ENCODE measurements around the gene GNL3. TPM values are rescaled to one million over a fixed set of nuclear protein-coding genes. Genes with fewer than 3 reads are reported as not detected.
"Not testable (repeated sequence)": the region's sequence is repeated elsewhere in the genome, so short reads cannot be mapped to it uniquely, and the experiment has no call there.

The GNL3 gene
- total RNA-seq, 1 donor from 2014 or later = 63.1 TPM

DNA sequence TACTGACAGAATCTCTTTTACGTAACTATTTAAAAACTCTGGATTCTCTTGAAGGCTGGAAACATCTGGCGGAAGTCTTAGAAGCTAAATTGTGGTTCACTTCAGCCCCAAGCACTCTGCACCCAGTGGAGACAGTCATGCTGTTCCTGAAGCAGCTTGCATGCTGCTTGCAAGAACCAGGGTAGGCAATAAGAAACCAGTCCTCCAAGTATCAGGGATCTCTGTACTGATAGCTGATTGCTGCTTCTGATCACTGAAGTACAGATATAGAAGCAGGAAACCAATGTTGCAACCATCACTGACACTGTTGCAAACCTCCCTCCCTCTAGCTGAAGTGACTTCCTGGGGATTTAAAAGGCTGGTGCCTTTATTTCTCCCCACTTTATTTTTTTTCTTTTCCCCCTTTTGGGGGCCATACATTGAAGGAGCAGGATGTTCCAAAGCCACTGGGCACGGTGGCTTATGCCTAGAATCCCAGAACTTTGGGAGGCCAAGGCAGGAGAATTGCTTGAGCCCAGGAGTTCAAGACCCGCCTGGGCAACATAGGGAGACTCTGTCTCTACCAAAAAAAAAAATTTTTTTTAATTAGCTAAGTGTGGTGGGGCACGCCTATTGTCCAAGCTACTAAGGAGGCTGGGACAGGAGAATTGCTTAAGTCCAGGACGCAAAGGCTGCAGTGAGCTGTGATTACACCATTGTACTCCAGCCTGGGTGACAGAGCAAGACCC is 35.3 kb downstream of the GNL3 start:
- no peak for DNase-seq (ENCODE audit: low read depth in 2 of 2)

DNA sequence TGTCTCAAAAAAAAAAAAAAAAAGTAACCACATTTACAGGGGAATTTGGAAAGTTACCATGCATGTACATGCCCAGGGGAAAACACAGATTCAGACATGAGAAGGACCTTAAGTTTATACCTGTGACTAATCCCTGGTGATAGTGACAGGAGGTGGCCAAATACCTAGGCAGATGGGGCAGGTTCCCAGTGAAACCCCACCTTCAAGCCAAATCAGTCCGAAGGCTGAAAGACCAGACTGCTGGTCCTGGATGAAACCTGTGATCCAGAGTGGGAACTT is 35.8 kb downstream of the GNL3 start:
- no peak for DNase-seq (ENCODE audit: low read depth in 2 of 2)

DNA sequence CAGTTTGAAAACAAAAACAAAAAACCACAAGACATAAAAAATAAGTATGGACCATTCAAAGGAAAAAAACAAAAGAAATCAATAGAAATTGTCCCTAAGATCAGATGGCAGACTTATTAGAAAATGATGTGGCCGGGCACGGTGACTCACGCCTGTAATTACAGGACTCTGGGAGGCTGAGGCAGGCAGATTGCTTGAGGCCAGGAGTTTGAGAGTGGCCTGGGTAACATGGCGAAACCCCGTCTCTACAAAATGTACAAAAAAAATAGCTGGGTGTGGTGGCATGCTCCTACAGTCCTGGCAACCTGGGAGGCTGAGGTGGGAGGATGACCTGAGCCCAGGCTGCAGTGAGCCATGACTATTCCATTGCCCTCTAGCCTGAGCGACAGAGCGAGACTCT is 36.7 kb downstream of the GNL3 start:
- DNase-seq (ENCODE audit: low read depth in 2 of 2) = no peak

DNA sequence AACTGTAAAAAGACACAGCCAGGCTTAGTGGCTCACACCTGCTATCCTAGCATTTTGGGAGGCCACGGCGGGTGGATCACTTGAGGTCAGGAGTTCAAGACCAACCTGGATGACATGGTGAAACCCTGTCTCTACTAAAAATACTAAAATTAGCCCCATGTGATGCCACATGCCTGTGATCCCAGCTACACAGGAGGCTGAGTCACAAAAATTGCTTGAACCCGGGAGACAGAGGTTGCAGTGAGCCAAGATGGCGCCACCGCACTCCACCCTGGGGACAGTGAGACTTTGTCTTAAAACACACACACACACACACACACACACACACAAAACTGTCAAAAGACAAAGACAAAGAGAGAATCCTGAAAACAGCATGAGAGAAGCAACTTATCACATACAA is 38.1 kb downstream of the GNL3 start:
- DNase-seq (ENCODE audit: low read depth in 2 of 2) = no peak

DNA sequence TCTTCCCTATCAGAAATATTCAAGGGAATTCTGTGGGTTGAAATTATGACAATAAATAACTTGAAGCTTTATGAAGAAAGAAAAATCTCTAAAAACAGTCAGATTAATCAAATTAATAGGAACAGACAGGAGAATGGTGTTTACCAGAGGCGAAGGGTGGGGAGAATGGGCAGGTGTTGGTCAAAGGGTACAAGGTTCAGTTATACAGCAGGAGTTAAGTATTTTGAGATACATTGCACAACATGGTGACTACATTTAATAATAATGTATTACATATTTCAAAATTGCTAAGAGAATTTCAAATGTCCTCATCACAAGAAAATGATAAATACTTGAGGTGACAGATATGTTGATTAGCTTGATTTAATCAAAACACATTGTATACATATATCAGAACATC is 38.7 kb downstream of the GNL3 start:
- no peak for DNase-seq (ENCODE audit: low read depth in 2 of 2)

DNA sequence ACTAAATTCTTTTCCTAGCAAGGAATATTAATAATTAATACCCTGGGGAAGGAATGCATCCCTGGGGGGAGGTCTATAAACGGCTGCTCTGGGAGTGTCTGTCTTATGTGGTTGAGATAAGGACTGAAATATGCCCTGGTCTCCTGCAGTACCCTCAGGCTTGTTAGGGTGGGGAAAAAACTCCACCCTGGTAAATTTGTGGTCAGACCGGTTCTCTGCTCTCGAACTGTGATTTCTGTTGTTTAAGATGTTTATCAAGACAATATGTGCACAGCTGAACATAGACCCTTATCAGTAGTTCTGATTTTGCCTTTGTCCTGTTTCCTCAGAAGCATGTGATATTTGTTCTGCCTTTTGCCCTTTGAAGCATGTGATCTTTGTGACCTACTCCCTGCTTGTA is 42.9 kb downstream of the GNL3 start:
- not testable (repeated sequence) for DNase-seq (ENCODE audit: low read depth in 2 of 2)

DNA sequence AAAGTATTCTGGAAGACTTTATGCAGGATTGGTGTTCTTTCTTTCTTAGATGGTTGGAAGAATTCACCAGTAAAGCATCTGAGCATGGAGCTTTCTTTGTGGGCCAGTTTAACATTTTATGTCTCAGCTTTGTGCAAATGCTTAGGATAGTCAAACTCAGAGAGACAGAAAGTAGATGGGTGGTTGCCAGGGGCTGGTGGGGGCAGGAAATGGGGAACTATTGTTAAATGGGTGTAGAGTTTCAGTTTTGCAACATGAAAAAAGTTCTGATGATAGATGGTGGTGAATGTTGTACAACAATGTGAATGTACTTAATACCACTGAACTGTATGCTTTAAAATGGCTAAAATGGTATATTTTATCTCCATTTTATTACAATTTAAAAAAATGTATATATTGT is 44.8 kb downstream of the GNL3 start:
- peak; percentile 6 to 82 for DNase-seq (ENCODE audit: low read depth in 2 of 2)

DNA sequence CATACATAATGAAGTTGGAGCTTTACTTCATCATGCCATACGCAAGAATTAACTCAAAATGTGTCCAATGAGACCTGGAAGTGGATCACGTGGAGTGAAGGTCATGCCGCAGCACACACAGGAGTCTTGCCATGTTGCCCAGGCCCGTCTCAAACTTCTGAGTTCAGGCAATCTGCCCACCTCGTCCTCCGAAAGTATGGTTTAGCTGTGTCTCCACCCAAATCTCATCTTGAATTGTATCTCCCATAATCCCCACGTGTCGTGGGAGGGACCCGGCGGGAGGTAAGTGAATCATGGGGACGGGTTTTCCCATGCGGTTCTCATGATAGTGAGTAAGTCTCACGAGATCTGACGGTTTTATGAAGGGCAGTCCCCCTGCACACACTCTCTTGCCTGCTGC is 45.8 kb downstream of the GNL3 start:
- no peak for DNase-seq (ENCODE audit: low read depth in 2 of 2)

DNA sequence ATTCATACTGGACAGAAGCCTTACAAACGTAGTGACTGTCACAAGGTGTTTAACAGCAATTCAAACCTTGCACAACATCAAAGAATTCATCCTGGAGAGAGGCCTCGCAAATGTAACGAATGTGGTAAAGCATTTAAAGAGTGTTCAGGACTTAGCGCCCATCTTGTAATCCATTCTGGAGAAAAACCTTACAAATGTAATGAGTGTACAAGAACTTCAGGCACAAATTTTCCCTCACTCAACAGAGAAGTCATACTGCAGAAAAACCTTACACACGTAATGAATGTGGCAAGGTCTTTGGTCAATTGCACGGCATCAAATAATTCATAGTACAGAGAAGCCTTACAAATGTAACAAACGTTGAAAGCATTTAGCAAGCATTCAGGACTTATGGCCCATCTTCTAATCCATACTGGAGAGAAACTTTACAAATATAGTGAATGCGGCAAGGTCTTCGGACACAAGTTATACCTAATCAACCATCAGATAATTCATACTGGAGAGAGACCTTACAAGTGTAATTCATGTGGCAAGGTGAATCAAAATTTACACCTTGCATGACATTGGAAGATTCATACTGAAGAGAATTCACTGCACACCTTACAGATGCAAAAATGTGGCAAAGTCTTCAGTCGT is 47.5 kb downstream of the GNL3 start:
- DNase-seq (ENCODE audit: low read depth in 2 of 2) = no peak

DNA sequence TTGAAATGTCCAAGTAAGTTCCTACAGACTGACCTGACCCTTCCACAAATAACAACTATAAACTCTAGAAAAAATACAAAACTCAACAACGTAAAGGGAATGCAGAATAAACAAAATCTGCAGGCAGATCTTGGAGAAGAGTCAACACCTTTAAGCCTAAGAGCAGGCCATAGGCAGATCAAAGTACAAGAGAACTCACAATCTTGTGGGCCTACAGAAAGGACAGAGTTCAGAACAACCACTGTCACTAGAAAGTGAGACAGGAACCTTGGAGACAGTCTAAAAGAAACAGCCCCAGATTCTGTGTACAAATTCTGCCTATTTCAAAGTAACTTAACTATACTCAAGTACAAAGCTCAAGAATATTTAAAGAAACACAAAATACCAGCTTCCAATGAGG is 53.9 kb downstream of the GNL3 start:
- no peak for DNase-seq (ENCODE audit: low read depth in 2 of 2)

DNA sequence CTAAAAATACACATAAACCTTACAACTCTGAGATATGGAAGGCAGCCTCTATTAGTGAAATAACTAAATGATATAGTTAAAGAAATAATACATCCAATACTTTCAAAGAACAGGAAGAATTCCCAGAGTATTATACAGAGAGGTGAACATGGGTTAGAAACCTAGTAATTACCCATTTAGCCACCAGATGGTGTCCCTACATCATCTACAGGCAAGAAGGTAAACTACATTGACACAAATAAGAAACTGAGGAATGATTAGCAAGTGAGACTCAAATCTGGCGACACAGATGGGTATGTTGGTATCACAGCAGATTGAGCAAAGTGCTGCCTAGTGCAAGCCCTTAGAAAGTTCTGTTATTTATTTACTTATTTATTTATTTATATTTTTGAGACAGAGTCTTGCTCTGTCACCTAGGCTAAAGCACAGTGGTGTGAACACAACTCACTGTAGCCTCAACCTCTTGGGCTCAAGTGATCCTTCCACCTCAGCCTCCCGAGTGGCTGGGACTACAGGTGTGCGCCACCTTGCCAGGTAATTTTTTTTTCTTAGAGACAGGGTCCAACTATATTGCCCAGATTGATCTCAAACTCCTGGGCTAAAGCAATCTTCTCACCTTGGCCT is 56.7 kb downstream of the GNL3 start:
- DNase-seq (ENCODE audit: low read depth in 2 of 2) = peak; percentile 58 to 71

DNA sequence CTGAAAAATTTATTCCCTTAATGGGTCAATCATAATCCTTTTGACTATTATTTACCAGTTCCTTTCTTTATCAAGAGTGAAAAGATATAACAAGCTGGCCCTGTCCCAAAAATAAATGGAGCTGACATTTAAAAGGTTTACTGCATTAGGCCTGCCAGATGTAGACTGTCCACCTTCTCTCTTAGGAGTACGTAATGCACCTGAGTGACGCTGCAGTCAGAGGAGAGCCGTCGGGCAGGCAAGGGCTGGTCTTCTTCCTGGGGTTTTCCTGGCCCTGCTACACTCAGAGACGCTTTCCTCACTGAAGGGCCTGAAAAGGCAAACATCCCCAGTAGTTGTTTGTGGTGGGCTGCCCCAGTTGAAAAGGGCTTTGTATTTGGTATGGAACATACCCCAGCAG is 57.3 kb downstream of the GNL3 start:
- no peak for DNase-seq (ENCODE audit: low read depth in 2 of 2)

DNA sequence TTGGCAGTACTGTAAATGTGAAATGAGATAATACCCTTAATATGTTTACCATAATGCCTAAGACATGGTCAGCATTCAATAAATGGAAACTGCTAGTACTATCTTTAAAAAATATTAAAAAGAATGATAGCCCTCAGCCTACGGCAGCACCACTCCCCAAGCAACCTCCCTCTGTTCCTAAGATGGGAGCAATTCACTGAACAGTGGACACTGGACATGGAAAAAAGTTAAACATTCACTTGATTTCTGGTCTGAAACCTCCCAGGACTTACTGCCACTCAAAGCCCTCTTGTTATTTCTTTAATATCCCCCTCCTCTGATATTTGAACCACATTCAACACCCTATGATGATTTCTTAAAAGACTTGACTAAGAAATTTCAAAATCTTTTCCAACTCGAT is 57.9 kb downstream of the GNL3 start:
- no peak for DNase-seq (ENCODE audit: low read depth in 2 of 2)

Other genes starting within 250 kb of the GNL3 start
- gene SEMA3G, start 240.9 kb upstream of the GNL3 start, total RNA-seq = 12.9 and 30.5 TPM in 2 replicates
- 0.22 TPM in 1 of 2 replicates, not detected in the other for gene TNNC1, start 232.0 kb upstream of the GNL3 start, total RNA-seq
- 26.2 and 38.1 TPM in 2 replicates for gene NISCH, start 230.4 kb upstream of the GNL3 start, total RNA-seq
- 136 and 224 TPM in 2 replicates for gene STAB1, start 190.7 kb upstream of the GNL3 start, total RNA-seq
- 28.4 and 29.0 TPM in 2 replicates for gene NT5DC2, start 152.2 kb upstream of the GNL3 start, total RNA-seq
- 7.3 and 8.3 TPM in 2 replicates for gene UQCC5, start 149.4 kb upstream of the GNL3 start, total RNA-seq
- gene PBRM1, start 119 bp upstream of the GNL3 start, total RNA-seq = 42.7 and 53.2 TPM in 2 replicates
- 41.0 and 47.2 TPM in 2 replicates for gene GLT8D1, start 19.8 kb downstream of the GNL3 start, total RNA-seq
- 30.2 and 38.4 TPM in 2 replicates for gene SPCS1, start 20.1 kb downstream of the GNL3 start, total RNA-seq
- gene NEK4, start 84.9 kb downstream of the GNL3 start, total RNA-seq = 7.0 and 12.3 TPM in 2 replicates
- gene ITIH1, start 91.6 kb downstream of the GNL3 start, total RNA-seq = not detected in 2 replicates
- 0.22 and 0.60 TPM in 2 replicates for gene ITIH3, start 108.8 kb downstream of the GNL3 start, total RNA-seq
- gene ITIH4, start 144.6 kb downstream of the GNL3 start, total RNA-seq = 0.22 and 0.40 TPM in 2 replicates
- gene MUSTN1, start 149.0 kb downstream of the GNL3 start, total RNA-seq = 0.20 TPM in 1 of 2 replicates, not detected in the other
- gene STIMATE, start 211.5 kb downstream of the GNL3 start, total RNA-seq = 7.0 and 9.7 TPM in 2 replicates

Measured in lung microvascular endothelial cell (primary cell).